C4-2B (cell line): ENCODE measurements around the gene CENATAC.

Experiments used
- CTCF ChIP-seq: fragments of 450-650 bp; conservative IDR thresholded peaks from 2 replicates; pipeline ENCODE4 v1.5.1; 2017; ENCODE audit warnings: mild to moderate bottlenecking
- ZFX ChIP-seq: fragments of 450-650 bp; IDR thresholded peaks from 2 replicates; pipeline ENCODE4 v1.6.1; 2017

GRCh38 chr11:118957549-118957948, 40.4 kb upstream of the CENATAC start:
- no peak for TF ChIP-seq CTCF
- no peak for TF ChIP-seq ZFX
